ENCODE data around the gene ANKRD13B.
"Not testable (repeated sequence)": the region's sequence is repeated elsewhere in the genome, so short reads cannot be mapped to it uniquely, and the experiment has no call there.

ANKRD13B gene

DNA sequence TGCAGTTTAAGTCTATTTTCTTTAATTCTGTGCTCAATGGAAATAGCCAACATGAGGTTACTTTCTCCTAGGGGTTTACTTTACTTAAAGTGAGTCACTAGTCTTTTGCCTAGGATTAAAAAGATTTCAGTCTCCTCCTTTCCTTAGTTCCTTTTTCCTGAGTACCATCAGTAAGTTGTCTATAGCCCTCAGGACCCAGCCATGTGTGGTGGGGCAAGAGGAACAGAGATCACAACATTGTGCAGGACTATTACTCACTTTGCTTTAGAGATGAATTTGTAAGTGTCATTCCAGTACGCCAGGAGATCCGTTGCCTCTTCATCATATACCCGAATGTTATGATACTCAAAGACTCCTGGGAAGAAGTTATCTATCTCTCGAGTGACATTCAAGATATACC, 57.5 kb downstream of the ANKRD13B start:
- DNase-seq: no peak

DNA sequence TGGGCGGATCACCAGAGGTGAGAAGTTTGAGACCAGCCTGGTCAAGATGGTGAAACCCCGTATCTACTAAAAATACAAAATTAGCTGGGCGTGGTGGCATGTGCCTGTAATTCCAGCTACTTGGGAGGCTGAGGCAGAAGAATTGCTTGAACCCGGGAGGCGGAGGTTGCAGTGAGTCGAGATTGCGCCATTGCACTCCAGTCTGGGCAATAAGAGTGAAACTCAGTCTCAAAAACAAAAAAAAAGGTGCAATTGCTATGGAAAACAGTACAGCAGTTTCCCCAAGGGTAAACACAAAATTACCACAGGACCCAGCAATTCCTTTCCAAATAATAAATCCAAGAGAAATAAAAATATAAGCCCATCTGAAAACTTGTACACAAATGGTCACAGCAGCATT, 59.0 kb downstream of the ANKRD13B start:
- not testable (repeated sequence) for DNase-seq

DNA sequence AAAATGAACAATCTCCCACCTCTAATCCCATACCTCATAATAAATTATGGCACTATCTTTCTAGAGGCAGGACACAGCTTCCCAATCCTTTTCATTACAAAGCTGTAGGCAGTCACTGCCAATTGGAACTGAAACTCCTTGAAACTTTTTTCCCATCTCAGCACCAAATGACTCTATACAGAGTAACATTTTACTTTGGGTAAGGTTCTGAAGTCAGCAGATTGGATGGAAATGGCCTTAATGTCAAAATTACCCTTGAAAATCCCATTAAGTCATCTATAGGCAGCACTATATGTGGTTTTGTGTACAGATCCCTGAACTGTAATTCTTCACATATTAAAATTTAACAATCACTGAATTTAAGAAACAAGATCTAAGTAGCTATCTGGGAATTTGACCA, 60.0 kb downstream of the ANKRD13B start:
- DNase-seq: no peak

- DNase-seq: no peak
Measured at GRCh38 chr17:29653995-29654714, 61.2 kb downstream of the ANKRD13B start.

- no peak for DNase-seq
Measured at GRCh38 chr17:29655323-29655722, 62.4 kb downstream of the ANKRD13B start.

GRCh38 chr17:29659155-29659554, 66.2 kb downstream of the ANKRD13B start:
- no peak for DNase-seq

GRCh38 chr17:29661213-29661612, 68.3 kb downstream of the ANKRD13B start:
- peak in 2 of 3 experiments; percentile 32 to 62 for DNase-seq

GRCh38 chr17:29663155-29663554, 70.2 kb downstream of the ANKRD13B start:
- DNase-seq: peak in 1 of 3 experiments; percentile 28
